HepG2 (cell line): ENCODE results near the gene TADA2B. TPM values are rescaled to one million over a fixed set of nuclear protein-coding genes. Genes with fewer than 3 reads are reported as not detected.

Source experiments
- DNMT3B ChIP-seq: conservative IDR thresholded peaks from 2 replicates; pipeline ENCODE4 v1.6.1; 2016; ENCODE audit warnings: missing biosample characterization, control low read depth
- ETV6 ChIP-seq: sonication (generic); formaldehyde crosslinking; conservative IDR thresholded peaks from 2 replicates; pipeline ENCODE4 v1.4.0; 2020; ENCODE audit warnings: missing genetic modification reagents
- JUN ChIP-seq: sonication (generic); formaldehyde crosslinking; IDR thresholded peaks from 2 replicates; pipeline ENCODE4 v1.4.0; 2020; ENCODE audit warnings: mild to moderate bottlenecking, missing genetic modification reagents
- KAT7 ChIP-seq: IDR thresholded peaks from 2 replicates; pipeline ENCODE4 v1.6.1; 2018; ENCODE audit warnings: borderline replicate concordance, missing compliant biosample characterization
- MBD4 ChIP-seq: IDR thresholded peaks from 2 replicates; pipeline ENCODE4 v1.6.1; 2012; ENCODE audit warnings: low read length, inconsistent platforms, borderline replicate concordance
- POLR2AphosphoS2 ChIP-seq: IDR thresholded peaks from 2 replicates; pipeline ENCODE4 v1.6.1; 2011; ENCODE audit warnings: low read depth, low read length, improper control_type of control experiment
- SMAD1 ChIP-seq: sonication (generic); formaldehyde crosslinking; IDR thresholded peaks from 2 replicates; pipeline ENCODE4 v1.4.0; 2020; ENCODE audit warnings: missing genetic modification reagents, low read depth, mild to moderate bottlenecking, borderline replicate concordance
- SRSF4 ChIP-seq: fragments of 200-400 bp; formaldehyde crosslinking; IDR thresholded peaks from one replicate; pipeline ENCODE4 v1.6.1; 2018; ENCODE audit warnings: mild to moderate bottlenecking, low read depth, low read length, moderate library complexity; ENCODE audit not compliant: poor library complexity, severe bottlenecking
- TBX2 ChIP-seq: sonication (generic); formaldehyde crosslinking; IDR thresholded peaks from 2 replicates; pipeline ENCODE4 v1.5.0; 2020; ENCODE audit warnings: missing genetic modification reagents, mild to moderate bottlenecking, borderline replicate concordance
- TOPORS ChIP-seq: sonication (generic); formaldehyde crosslinking; IDR thresholded peaks from 2 replicates; pipeline ENCODE4 v1.8.0; 2023; ENCODE audit warnings: mild to moderate bottlenecking, missing genetic modification reagents
- ZNF329 ChIP-seq: sonication (generic); formaldehyde crosslinking; IDR thresholded peaks from 2 replicates; pipeline ENCODE4 v1.9.0; 2021; ENCODE audit warnings: low read depth, mild to moderate bottlenecking, missing genetic modification reagents
- ZNF816 ChIP-seq: sonication (generic); formaldehyde crosslinking; IDR thresholded peaks from 2 replicates; pipeline ENCODE4 v1.8.0; 2022; ENCODE audit warnings: missing genetic modification reagents, mild to moderate bottlenecking, borderline replicate concordance
- ZSCAN20 ChIP-seq: sonication (generic); formaldehyde crosslinking; IDR thresholded peaks from 2 replicates; pipeline ENCODE4 v1.4.0; 2020; ENCODE audit warnings: missing genetic modification reagents, mild to moderate bottlenecking, borderline replicate concordance
- polyA plus RNA-seq, 8 experiments: library from polyadenylated mRNA; depleted of rRNA in 3 of 8; stranded (reverse) in 7 of 8; unstranded in 1 of 8; fragments of >200 nt; fragmentation: Illumina TruSeq in 4 of 8; extraction: Trizol in 4 of 8; gene quantifications; 2 replicates each; pipeline versions ENCODE4 v1.2.1 to v1.2.3, GENCODE V29; 2011 to 2016; ENCODE audit warnings: low read depth in 4 of 8, missing spikeins in 1 of 8, mixed read lengths in 1 of 8; ENCODE audit not compliant: insufficient read depth in 1 of 8
- total RNA-seq, 5 experiments: library from RNA; depleted of rRNA; stranded (reverse); fragments of >200 nt; fragmentation: Illumina TruSeq; extraction: Trizol; gene quantifications; 2 replicates each; pipeline ENCODE4 v1.2.3, GENCODE V29; 2016; ENCODE audit warnings: low read depth in 1 of 5
- TF ChIP-seq, protein P1 (sequence below): sonication (generic); formaldehyde crosslinking; IDR thresholded peaks from 2 replicates; pipeline ENCODE4 v1.8.1; 2023; ENCODE audit warnings: mild to moderate bottlenecking, inconsistent platforms, moderate library complexity, missing genetic modification reagents, borderline replicate concordance
- TF ChIP-seq, protein P2 (sequence below): sonication (generic); formaldehyde crosslinking; IDR thresholded peaks from 2 replicates; pipeline ENCODE4 v1.4.0; 2020; ENCODE audit warnings: missing genetic modification reagents, borderline replicate concordance
- TF ChIP-seq, protein P3 (sequence below): sonication (generic); formaldehyde crosslinking; IDR thresholded peaks from 2 replicates; pipeline ENCODE4 v1.8.1; 2023; ENCODE audit warnings: missing genetic modification reagents, inconsistent platforms, borderline replicate concordance
- TF ChIP-seq, protein P4 (sequence below): IDR thresholded peaks from 2 replicates; pipeline ENCODE4 v1.6.1; 2016; ENCODE audit warnings: mild to moderate bottlenecking
- TF ChIP-seq, protein P5 (sequence below), 2 experiments: IDR thresholded peaks; 2 replicates each; pipeline ENCODE4 v1.6.1; 2011 to 2012; ENCODE audit warnings: low read length in 2 of 2, borderline replicate concordance in 1 of 2, low read depth in 1 of 2, mild to moderate bottlenecking in 1 of 2, moderate library complexity in 1 of 2

Gene TADA2B
- total and polyA plus RNA-seq, 2 of the 13 experiments (the other 11 are each of a cell fraction or from before 2014, with no cell fraction given): 4.6 to 8.9 TPM

DNA sequence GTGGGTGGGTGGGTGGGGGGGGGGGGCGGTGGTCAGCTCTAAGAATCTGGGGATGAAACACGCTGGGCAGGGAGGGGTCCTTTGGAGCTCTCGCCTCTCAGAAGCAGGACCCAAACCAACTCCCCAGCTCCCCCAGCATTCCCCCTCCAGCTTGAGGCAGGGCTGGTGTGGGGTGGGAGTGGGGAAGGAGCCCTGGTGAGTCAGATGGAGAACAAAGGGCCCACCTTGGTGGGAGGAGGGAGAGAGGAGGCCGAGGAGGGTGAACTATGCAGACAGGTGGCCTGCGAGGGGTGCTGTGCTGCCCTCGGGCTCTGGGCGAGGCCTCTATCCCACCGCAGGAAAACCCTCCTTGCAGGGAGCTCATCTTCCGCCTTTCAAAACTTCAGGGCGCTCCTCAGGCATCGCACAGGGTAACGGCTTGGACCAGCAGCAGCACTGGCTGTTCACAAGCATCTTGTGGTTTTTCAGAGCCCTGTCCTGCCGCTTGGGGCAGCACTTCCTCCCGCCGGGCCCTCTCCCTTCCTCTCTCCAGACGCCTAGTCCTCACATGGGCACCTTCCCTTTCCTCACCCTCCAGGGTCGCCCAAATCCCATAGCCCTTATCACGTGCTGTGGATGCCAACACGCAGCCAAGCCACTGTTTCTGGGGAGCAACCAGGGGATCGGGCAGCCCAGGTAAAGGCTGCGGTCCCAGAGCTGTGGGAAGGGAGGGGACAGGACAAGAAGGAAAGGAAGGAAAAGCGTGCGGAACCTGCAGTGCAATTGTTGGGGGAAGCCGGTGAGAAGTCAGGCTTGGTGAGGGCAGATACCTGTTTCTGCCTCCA, 58.7 kb downstream of the TADA2B start (continued):
- TF ChIP-seq, protein P1, sequence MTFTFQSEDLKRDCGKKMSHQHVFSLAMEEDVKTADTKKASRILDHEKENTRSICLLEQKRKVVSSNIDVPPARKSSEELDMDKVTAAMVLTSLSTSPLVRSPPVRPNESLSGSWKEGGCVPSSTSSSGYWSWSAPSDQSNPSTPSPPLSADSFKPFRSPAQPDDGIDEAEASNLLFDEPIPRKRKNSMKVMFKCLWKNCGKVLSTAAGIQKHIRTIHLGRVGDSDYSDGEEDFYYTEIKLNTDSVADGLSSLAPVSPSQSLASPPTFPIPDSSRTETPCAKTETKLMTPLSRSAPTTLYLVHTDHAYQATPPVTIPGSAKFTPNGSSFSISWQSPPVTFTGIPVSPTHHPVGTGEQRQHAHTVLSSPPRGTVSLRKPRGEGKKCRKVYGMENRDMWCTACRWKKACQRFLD (CRISPR knock-in tag): no peak; the same call in 1 of the 2 replicates
- TF ChIP-seq ZSCAN20 (CRISPR knock-in tag) (no peak), SMAD1 (CRISPR knock-in tag) (no peak), ZNF816 (CRISPR knock-in tag) (no peak), JUN (CRISPR knock-in tag) (no peak), ZNF329 (no peak), TBX2 (CRISPR knock-in tag) (no peak), SRSF4 (no peak), KAT7 (CRISPR knock-in tag) (no peak), TOPORS (CRISPR knock-in tag) (no peak), ETV6 (CRISPR knock-in tag) (no peak), POLR2AphosphoS2 (no peak), MBD4 (no peak), DNMT3B (CRISPR knock-in tag) (no peak)
- TF ChIP-seq, protein P2, sequence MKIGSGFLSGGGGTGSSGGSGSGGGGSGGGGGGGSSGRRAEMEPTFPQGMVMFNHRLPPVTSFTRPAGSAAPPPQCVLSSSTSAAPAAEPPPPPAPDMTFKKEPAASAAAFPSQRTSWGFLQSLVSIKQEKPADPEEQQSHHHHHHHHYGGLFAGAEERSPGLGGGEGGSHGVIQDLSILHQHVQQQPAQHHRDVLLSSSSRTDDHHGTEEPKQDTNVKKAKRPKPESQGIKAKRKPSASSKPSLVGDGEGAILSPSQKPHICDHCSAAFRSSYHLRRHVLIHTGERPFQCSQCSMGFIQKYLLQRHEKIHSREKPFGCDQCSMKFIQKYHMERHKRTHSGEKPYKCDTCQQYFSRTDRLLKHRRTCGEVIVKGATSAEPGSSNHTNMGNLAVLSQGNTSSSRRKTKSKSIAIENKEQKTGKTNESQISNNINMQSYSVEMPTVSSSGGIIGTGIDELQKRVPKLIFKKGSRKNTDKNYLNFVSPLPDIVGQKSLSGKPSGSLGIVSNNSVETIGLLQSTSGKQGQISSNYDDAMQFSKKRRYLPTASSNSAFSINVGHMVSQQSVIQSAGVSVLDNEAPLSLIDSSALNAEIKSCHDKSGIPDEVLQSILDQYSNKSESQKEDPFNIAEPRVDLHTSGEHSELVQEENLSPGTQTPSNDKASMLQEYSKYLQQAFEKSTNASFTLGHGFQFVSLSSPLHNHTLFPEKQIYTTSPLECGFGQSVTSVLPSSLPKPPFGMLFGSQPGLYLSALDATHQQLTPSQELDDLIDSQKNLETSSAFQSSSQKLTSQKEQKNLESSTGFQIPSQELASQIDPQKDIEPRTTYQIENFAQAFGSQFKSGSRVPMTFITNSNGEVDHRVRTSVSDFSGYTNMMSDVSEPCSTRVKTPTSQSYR: no peak
- TF ChIP-seq, protein P3, sequence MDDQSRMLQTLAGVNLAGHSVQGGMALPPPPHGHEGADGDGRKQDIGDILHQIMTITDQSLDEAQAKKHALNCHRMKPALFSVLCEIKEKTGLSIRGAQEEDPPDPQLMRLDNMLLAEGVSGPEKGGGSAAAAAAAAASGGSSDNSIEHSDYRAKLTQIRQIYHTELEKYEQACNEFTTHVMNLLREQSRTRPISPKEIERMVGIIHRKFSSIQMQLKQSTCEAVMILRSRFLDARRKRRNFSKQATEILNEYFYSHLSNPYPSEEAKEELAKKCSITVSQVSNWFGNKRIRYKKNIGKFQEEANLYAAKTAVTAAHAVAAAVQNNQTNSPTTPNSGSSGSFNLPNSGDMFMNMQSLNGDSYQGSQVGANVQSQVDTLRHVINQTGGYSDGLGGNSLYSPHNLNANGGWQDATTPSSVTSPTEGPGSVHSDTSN (CRISPR knock-in tag): no peak
- TF ChIP-seq, protein P4, sequence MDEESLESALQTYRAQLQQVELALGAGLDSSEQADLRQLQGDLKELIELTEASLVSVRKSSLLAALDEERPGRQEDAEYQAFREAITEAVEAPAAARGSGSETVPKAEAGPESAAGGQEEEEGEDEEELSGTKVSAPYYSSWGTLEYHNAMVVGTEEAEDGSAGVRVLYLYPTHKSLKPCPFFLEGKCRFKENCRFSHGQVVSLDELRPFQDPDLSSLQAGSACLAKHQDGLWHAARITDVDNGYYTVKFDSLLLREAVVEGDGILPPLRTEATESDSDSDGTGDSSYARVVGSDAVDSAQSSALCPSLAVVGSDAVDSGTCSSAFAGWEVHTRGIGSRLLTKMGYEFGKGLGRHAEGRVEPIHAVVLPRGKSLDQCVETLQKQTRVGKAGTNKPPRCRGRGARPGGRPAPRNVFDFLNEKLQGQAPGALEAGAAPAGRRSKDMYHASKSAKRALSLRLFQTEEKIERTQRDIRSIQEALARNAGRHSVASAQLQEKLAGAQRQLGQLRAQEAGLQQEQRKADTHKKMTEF (CRISPR knock-in tag): peak; percentile 49; the same call in 1 of the 2 replicates
- TF ChIP-seq, protein P5, sequence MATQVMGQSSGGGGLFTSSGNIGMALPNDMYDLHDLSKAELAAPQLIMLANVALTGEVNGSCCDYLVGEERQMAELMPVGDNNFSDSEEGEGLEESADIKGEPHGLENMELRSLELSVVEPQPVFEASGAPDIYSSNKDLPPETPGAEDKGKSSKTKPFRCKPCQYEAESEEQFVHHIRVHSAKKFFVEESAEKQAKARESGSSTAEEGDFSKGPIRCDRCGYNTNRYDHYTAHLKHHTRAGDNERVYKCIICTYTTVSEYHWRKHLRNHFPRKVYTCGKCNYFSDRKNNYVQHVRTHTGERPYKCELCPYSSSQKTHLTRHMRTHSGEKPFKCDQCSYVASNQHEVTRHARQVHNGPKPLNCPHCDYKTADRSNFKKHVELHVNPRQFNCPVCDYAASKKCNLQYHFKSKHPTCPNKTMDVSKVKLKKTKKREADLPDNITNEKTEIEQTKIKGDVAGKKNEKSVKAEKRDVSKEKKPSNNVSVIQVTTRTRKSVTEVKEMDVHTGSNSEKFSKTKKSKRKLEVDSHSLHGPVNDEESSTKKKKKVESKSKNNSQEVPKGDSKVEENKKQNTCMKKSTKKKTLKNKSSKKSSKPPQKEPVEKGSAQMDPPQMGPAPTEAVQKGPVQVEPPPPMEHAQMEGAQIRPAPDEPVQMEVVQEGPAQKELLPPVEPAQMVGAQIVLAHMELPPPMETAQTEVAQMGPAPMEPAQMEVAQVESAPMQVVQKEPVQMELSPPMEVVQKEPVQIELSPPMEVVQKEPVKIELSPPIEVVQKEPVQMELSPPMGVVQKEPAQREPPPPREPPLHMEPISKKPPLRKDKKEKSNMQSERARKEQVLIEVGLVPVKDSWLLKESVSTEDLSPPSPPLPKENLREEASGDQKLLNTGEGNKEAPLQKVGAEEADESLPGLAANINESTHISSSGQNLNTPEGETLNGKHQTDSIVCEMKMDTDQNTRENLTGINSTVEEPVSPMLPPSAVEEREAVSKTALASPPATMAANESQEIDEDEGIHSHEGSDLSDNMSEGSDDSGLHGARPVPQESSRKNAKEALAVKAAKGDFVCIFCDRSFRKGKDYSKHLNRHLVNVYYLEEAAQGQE (IDR thresholded peaks at IDR 0.05; ENCODE audit: borderline replicate concordance in 1 of 2, low read depth in 1 of 2, low read length in 2 of 2): no peak
